ENCODE data around the gene FAM9C.

Gene FAM9C

GRCh38 chrX:13005661-13006473 lies 38.6 kb downstream of the FAM9C start:
- DNase-seq: no peak

- no peak for DNase-seq
Measured at GRCh38 chrX:13001961-13002671, 42.3 kb downstream of the FAM9C start.

GRCh38 chrX:13001097-13001496 lies 43.3 kb downstream of the FAM9C start:
- no peak for DNase-seq

GRCh38 chrX:13000301-13000811 lies 44.1 kb downstream of the FAM9C start:
- DNase-seq: peak; percentile 1

GRCh38 chrX:12999422-12999821 lies 45.0 kb downstream of the FAM9C start:
- DNase-seq: peak; percentile 1

- no peak for DNase-seq
Measured at GRCh38 chrX:12997906-12998687, 46.3 kb downstream of the FAM9C start.

- no peak for DNase-seq
Measured at GRCh38 chrX:12996934-12997435, 47.4 kb downstream of the FAM9C start.

- DNase-seq: no peak
Measured at GRCh38 chrX:12994321-12994720, 50.1 kb downstream of the FAM9C start.

GRCh38 chrX:12993826-12994225 lies 50.6 kb downstream of the FAM9C start:
- DNase-seq: no peak

- no peak for DNase-seq
Measured at GRCh38 chrX:12992544-12993118, 51.8 kb downstream of the FAM9C start.

- DNase-seq: no peak
Measured at GRCh38 chrX:12991575-12991974, 52.8 kb downstream of the FAM9C start.

GRCh38 chrX:12989461-12989860 lies 55.0 kb downstream of the FAM9C start:
- DNase-seq: no peak

GRCh38 chrX:12988797-12989196 lies 55.6 kb downstream of the FAM9C start:
- no peak for DNase-seq

GRCh38 chrX:12987900-12988594 lies 56.4 kb downstream of the FAM9C start:
- no peak for DNase-seq

- DNase-seq: no peak
Measured at GRCh38 chrX:12987340-12987739, 57.1 kb downstream of the FAM9C start.

GRCh38 chrX:12986886-12987285 lies 57.5 kb downstream of the FAM9C start:
- no peak for DNase-seq

- DNase-seq: no peak
Measured at GRCh38 chrX:12986164-12986779, 58.1 kb downstream of the FAM9C start.

All from effector CD8-positive, alpha-beta T cell (primary cell).